ENCODE data around the gene KCNQ1.

Gene KCNQ1

GRCh38 chr11:2461253-2461955 lies 16.6 kb downstream of the KCNQ1 start:
- DNase-seq (ENCODE audit: low read depth), result no peak

DNA sequence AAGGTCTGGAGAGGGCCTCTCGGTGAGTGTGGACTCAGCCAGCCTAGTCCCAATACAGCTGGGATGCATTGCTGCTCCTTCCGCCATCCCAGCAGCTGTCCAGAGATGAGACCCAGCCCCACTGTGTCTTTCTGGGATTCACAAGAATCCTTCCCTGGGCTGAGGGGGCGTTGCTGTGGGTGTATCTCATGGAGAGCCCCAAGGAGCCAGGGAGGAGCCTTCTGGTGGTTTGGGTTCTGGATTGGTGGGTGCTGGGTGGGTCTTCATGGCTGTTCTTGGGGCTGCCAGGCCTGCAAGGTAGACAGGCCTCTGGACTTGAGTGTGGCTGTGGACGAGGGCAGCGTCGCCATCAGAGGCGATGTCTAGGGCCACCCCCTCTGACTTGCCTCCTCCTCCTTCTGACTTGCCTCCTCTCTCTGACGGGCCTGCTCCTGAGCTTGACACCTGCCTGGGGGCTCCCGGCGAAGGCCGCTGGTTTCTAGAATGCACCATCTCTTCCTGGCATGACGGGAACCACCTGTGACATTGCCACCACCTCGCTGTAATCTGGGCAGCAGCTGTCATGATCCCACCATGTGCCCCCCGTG lies 17.2 kb downstream of the KCNQ1 start:
- DNase-seq (ENCODE audit: low read depth), result no peak

GRCh38 chr11:2462543-2462985 lies 17.8 kb downstream of the KCNQ1 start:
- no peak for DNase-seq (ENCODE audit: low read depth)

DNA sequence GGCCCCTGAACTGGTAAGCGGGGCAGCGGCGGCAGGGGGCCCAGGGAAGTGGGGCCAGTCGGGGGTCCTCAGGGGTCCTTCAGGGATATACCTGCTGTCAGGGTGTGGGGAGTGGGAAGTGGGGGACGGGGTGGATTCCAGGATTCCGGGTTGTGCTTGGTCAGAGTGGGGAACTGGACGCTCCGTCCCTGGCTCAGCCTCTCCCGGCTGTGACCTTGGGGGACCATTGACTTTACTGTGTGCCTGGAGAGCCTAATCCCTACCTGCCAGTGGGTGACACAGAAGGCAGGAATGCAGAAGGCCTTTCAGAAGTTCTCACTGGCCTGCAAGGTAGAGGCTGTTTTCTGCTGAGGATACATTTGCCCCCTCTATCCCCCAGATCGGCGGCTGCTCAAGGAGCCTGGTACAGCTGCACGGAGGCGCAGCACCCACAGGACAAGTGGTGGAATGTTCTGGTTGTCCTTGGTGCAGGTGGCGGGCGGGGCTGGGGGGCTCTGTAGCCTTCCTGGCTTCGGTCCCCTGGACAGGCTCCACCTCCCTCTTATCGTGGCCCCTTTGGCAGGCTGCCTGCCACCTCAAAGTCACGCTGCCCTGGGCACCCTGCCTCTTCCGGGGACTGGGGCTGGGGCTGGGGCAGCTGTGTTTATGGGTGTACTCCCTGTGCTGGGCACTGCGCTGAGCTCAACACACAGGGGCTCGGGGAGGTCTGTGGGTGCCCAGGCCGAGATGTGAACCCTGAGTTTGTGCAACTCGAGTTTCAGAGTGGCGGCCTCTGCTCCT lies 18.4 kb downstream of the KCNQ1 start:
- no peak for DNase-seq (ENCODE audit: low read depth)

GRCh38 chr11:2463766-2464277 lies 19.0 kb downstream of the KCNQ1 start:
- DNase-seq (ENCODE audit: low read depth), result no peak

DNA sequence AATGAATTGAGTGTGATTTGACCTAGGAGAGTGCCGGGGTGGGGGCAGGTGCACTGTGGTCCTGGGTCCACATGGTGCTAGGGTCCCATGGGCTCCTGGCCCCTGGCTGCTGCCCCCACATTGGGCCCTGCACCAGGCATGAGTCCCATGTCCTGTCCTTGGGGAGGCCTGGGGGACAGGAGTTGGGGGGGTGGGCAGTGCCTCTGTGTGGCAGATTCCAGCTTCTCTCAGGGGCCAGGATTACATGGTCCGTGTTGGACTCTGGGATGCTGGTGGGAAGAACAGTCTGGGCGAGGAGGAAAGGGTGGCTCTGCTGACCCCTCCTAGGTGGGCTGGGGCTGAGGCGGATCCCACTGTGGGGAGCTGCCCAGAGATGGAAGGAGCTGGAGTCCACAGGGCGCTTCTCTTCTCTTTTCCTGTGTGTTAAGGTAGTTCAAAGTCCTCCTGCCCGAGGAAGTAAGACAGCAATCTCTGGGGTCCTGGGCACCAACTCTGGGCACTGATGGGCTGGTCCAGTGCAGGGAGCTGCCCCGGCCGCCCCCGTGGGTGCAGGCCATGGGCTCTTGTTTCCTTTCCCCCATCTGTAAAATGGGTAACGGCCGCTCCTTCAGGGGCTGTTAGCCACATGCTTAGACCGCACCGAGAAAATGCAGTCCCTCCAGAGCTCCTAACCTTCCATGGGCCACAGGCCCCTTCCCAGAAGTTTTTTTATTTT lies 19.8 kb downstream of the KCNQ1 start:
- no peak for DNase-seq (ENCODE audit: low read depth)

DNA sequence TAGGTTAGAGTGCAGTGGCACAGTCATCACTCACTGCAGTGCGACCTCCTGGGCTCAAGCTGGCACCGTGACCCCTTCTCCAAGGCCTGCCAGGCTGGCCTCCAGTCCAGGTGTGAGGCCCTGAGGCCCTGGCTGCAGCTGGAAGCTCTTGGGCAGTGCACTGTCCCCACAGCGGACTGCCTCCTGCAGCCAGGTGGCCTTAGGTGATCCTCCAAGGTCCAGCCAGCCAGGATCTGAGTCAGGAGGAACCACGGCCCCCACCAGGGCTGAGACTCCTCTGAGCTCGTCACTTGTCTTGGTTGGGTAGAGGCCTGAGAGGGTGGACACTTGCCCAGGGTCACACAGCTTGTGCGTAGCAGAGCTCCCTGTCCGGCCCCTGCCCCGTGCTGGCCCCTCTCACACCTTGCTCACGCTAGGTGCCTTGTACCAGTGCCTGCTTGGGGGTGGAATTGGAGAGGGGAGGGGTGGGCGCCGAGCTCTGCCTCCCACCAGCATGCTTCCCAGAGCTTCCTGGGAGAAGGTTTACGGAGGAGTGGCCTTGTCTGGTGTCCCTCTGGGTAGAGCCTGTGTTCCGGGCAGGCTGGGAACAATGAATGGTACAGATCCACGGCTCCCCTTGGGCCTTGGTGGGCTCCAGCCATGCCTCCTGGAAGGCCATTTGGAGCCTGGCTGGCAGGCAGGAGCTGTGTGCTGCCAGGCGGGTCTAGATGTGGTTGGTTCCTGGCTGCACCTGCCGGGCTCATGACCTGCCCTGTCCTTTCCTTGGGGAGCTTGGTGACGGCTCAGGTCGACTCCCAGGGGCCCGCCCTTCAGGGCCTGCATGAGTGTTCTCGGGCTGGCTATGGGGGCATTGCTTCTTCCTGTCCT lies 20.6 kb downstream of the KCNQ1 start:
- DNase-seq (ENCODE audit: low read depth), result no peak

GRCh38 chr11:2466069-2466801 lies 21.4 kb downstream of the KCNQ1 start:
- DNase-seq (ENCODE audit: low read depth), result no peak

- no peak for DNase-seq (ENCODE audit: low read depth)
Observed at GRCh38 chr11:2466869-2467694, 22.3 kb downstream of the KCNQ1 start.

GRCh38 chr11:2467695-2468055 lies 22.9 kb downstream of the KCNQ1 start:
- DNase-seq (ENCODE audit: low read depth), result no peak

DNA sequence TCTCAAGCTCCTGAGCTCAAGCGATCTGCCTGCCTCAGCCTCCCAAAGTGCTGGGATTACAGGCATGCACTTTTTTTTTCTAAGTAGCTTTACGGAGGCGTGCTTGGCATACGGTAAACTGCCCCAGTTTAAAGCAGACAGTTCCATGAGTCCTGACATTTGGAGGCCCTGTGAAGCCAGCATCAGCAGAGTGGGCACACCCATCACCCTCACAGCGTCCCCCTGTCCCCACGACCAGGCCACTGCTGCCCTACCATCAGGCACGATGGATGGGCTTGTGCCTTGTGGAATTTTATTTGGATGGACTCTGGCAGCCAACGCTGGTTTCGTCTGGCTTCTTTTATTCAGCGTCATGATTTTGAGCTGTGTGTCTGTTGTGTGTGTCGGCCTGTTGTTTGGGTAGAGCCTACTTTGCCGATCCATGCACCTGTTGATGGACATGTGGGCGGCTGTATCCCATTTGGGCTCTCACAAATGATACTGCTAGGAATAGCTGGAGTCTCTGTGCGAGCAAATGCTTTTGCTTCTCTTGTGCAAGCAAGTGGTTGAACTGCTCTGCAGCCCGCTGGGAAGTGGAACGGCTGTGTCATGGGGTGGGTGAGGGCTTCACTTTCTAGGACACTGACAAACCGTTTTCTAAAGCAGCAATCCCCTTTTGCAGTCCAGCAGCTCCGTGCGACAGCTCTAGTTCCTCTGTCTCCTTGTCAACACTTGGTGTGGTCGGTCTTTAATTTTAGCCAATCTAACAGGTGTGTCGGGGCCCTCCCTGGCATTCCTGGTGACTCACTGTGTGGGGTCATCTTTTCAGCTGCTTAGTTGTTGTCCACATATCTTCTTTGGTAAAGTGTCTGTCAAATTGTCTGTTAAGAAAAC lies 23.8 kb downstream of the KCNQ1 start:
- DNase-seq (ENCODE audit: low read depth), result no peak

DNA sequence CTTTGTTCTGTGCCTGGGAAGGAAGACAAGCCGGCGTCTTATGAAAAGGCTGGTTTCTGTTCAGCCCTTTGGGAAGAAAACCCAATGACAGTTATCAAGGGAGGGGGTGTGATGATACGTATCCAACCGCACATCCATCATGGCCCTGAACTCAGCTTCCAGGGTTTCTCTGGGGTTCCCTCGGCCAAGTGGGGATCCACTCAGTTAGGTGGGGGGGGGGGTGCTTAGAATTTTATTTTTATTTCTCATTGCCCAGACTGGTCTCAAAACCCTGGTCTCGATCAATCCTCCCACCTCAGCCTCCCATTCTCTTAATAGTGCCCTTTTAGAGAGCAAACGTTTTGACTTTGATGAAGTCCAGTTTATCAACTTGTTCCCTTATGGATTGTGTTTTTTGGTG lies 25.7 kb downstream of the KCNQ1 start:
- no peak for DNase-seq (ENCODE audit: low read depth)

DNA sequence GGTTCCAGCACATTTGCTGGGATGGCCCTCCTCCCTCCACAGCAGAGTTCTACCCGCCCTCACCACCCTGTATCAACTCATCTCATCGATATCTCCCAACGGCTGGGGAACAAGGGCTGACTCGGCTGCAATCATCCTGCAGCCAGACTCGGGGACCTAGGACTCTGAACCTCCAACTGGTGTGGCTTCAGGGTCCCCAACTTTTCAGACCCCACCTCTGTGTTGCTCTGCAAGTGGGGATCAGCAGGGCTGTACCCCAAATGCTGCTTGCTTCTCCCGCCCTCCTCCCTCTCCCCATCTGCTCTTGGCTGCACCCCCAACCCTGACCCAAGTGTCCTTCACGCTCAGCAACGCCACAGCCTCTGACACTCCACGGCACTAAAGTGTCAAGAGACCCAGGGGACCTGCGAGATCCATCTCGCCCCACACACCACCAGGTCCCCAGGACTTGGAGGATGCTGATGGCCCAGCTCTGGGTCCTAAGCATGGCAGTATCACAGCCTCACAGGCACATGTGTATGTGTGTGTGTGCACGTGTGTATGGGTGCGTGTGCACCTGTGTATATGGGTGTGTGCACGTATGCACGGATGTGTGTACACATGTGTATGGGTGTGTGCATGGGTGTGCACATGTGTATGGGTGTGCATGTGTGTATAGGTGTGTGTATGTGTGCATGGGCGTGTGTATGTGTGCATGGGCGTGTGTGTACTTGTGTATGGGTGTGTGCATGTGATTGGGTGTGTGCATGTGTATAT lies 26.4 kb downstream of the KCNQ1 start:
- DNase-seq (ENCODE audit: low read depth), result no peak

- no peak for DNase-seq (ENCODE audit: low read depth)
Observed at GRCh38 chr11:2471804-2472096, 26.9 kb downstream of the KCNQ1 start.

- no peak for DNase-seq (ENCODE audit: low read depth)
Observed at GRCh38 chr11:2472428-2473186, 27.8 kb downstream of the KCNQ1 start.

GRCh38 chr11:2473361-2474058 lies 28.7 kb downstream of the KCNQ1 start:
- DNase-seq (ENCODE audit: low read depth), result no peak
